GM18868 (cell line): Measurements from ENCODE around the gene CYP4Z1.
"Not testable (repeated sequence)": the region's sequence is repeated elsewhere in the genome, so short reads cannot be mapped to it uniquely, and the experiment has no call there.

Source experiments
- ATAC-seq: cut with Tn5 transposase; IDR thresholded peaks from one replicate; pipeline ENCODE4 v1.9.1; 2021; ENCODE audit warnings: mild to moderate bottlenecking, moderate library complexity; ENCODE audit not compliant: unreplicated experiment

CYP4Z1 gene

DNA sequence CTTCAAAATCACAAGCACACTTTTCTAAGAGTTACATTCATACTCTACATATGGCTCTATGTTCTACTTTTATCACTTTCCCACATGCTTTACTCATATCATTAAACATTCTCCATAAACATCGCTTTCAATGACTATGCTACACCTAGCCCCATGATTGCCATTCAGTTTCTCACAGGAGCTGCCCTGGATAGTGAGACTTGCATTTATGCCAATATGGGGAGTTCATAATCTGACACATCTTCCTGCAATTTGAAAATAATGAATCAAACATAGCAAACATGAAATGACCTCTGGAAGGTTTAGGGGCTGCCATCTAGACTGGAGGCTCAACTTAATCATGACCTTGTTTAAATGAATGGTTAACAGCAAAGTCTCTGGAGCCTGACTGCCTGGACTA, 61.2 kb downstream of the CYP4Z1 start:
- ATAC-seq, result no peak

DNA sequence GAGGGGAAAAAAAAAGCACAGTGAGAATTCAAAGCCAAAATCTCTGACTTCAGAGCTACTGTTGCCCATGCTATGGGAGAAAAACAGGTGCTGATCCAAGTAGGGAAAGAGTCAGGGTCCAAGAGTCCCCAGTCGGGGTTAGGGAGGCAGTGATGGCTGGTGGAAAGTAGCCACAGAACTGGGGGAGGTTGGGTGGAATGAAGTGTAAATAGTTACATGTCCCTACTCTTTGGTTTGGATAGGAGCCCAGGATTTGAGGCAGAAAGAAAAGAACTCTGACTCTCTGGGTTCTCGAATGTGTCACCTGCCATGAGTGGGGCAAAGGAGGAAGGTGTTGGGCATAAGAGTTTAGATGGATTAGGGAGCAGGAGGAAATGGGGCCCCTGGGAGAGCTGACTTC, 61.8 kb downstream of the CYP4Z1 start:
- ATAC-seq, result not testable (repeated sequence)

DNA sequence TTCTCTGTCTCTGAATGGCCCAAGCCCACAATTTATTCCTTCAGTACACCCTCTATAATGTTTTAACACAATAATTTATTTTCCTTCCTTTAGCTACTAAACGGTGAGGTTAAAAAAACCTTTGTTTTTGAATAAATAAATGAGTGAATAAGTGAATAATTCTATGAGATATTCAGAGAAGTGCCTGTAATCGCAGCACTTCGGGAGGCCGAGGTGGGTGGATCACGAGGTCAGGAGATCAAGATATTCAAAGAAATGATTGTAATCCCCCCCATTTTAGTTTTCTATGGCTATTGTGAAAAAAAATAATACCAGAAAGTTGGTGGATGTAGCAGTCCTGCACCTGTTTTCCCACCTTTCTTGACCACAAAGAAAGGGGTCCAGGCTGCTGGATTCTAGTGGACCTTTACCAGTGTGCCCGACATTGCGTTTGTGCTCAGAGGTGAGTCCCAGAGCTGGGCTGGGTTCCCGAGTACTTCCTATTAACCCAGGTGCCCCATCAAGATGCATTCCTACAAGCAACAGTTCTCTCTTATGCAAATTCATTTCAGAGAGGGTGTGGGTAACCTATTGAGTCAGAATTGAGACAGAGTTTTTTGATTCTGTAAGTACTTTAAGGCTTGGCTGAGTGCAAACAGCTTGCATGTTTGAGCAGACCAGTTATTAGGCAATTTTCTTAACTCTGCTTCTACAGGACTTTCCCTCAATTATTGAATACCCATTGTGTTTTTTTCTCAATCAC, 62.6 kb downstream of the CYP4Z1 start:
- not testable (repeated sequence) for ATAC-seq

DNA sequence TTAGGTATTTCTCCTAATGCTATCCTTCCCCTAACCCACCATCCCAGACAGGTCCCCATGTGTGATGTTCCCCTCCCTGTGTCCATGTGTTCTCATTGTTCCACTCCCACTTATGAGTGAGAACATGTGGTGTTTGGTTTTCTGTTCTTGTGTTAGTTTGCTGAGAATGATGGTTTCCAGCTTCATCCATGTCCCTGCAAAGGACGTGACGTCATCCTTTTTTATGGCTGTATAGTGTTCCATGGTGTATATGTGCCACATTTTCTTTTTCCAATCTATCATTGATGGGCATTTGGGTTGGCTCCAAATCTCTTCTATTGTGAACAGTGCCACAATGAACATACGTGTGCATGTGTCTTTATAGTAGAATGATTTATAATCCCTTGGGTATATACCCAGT, 65.6 kb downstream of the CYP4Z1 start:
- ATAC-seq, result not testable (repeated sequence)

- no peak for ATAC-seq
Observed at GRCh38 chr1:47137198-47137597, 70.2 kb downstream of the CYP4Z1 start, which contains the start of gene CYP4A22. TSS of gene CYP4A22 (plus strand) at chr1:47137441. CDS start at chr1:47137486, 45 bp downstream.

- ATAC-seq, result no peak
Observed at GRCh38 chr1:47137925-47138615, 71.0 kb downstream of the CYP4Z1 start.

DNA sequence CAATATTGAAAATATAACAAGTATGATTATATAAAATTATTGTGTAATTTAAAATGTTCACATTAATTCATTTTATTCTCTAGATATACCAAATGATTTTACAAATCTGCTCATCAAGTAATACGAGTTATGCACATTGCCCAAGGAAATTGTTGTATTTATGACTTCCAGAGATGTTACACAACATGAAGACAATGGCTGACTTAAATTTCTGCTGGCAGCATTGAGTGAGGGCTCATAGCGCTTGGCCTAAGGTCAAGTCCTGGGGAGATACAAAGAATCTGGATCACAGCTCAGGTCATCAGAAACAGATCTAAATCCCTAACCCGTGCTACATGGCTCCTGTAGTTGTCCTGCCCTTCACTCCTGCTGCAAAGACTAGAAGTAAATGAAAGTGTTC, 73.3 kb downstream of the CYP4Z1 start:
- not testable (repeated sequence) for ATAC-seq

DNA sequence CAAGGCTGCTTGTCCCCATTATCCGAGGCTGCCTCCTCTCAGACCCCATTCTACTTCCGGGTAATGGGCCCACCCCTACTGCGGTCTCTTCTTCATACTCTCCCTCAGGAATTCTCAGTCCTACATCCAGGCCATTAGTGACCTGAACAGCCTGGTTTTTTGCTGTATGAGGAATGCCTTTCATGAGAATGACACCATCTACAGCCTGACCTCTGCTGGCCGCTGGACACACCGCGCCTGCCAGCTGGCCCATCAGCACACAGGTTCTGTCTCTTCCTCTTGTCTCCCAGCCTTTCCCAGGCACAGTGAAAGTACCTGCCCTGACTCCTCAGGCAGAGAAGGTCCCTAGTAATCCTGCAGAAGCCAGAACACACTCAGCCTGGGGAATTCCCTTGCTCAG, 76.6 kb downstream of the CYP4Z1 start:
- not testable (repeated sequence) for ATAC-seq

GRCh38 chr1:47146495-47146894, 79.5 kb downstream of the CYP4Z1 start:
- ATAC-seq, result not testable (repeated sequence)

- no peak for ATAC-seq
Observed at GRCh38 chr1:47147047-47147785, 80.2 kb downstream of the CYP4Z1 start.

DNA sequence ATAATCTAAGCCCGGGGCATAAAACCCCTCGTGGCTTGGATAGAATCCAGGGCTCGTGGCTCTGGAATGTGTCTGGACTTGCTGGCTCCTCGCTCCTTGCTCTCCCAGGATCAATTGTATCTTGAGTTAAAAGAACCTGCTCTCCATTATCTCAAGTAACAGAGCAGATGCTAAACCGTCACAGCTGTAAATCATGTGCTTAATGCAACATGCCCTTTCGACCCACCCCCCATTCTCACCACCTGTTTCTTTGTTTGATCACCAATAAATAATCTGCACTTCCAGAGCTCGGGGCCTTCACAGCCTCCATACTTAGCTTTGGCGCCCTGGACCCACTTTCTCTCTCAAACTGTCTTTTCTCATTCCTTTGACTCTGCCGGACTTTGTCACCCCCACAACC, 82.1 kb downstream of the CYP4Z1 start:
- not testable (repeated sequence) for ATAC-seq

DNA sequence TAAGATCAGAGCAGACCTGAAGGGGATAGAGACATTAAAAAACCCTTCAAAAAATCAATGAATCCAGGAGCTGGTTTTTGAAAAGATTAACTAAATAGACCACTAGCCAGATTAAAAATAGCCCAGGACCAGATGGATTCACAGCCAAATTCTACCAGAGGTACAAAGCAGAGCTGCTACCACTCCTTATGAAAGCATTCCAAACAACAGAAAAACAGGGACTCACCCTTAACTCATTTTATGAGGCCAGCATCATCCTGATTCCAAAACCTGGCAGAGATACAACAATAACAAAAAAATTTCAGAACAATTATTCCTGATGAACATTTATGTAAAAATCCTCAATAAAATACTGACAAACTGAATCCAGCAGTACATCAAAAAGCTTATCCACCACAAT, 89.4 kb downstream of the CYP4Z1 start:
- ATAC-seq, result not testable (repeated sequence)

GRCh38 chr1:47157957-47158356, 90.9 kb downstream of the CYP4Z1 start:
- ATAC-seq, result not testable (repeated sequence)

DNA sequence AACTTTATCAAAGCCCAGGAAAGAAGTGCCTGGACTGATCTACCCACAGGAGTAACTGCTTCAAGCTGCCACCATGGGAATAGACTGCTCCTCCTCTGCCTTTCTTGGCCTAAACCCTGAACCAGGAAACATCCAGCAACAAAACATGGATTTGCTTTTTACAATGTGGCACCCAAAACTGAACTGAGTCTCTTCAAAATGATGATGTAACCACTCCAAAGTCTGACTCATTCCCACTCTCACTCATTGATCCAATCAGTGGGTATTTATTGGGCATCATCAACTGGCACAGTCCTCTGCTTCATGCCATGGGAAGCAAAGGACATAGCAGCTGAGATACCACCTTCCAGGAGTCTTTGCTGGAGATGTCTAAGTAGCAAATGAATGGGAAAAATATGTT, 93.7 kb downstream of the CYP4Z1 start:
- no peak for ATAC-seq

- no peak for ATAC-seq
Observed at GRCh38 chr1:47161298-47162040, 94.4 kb downstream of the CYP4Z1 start.

GRCh38 chr1:47164552-47164951, 97.5 kb downstream of the CYP4Z1 start:
- no peak for ATAC-seq
